GM23338 (cell line): ENCODE measurements around the gene COX4I1. TPM values are rescaled to one million over a fixed set of nuclear protein-coding genes. Genes with fewer than 3 reads are reported as not detected.

Source experiments
- ATAC-seq: fragments of 200-7000 bp; cut with Tn5 transposase; 3 replicates; pipeline ENCODE4 v1.9.1; 2020
- DNase-seq: peaks from one replicate; pipeline ENCODE4 v3.0.0-alpha.2; 2015; ENCODE audit warnings: low spot score
- H2AFZ ChIP-seq: fragments of 200-600 bp; sonication (generic); 2 replicates; pipeline ENCODE4 v1.8.0; 2016; ENCODE audit warnings: antibody characterized with exemption, mild to moderate bottlenecking, moderate library complexity
- H3F3A ChIP-seq: fragments of 200-600 bp; sonication (generic); replicated peaks from 2 replicates; pipeline ENCODE4 v1.8.0; 2017; ENCODE audit warnings: antibody characterized with exemption, mixed run types, low read depth
- H3K27ac ChIP-seq: fragments of 200-600 bp; sonication (generic); 2 replicates; pipeline ENCODE4 v1.6.1; 2016; ENCODE audit warnings: low read depth
- H3K27me3 ChIP-seq: fragments of 200-600 bp; sonication (generic); 2 replicates; pipeline ENCODE4 v1.8.0; 2016; ENCODE audit warnings: mild to moderate bottlenecking, mixed run types, moderate library complexity; ENCODE audit not compliant: insufficient read depth
- H3K36me3 ChIP-seq: fragments of 200-600 bp; sonication (generic); 2 replicates; pipeline ENCODE4 v1.8.0; 2016; ENCODE audit warnings: mild to moderate bottlenecking; ENCODE audit not compliant: insufficient read depth
- H3K4me1 ChIP-seq: fragments of 200-600 bp; sonication (generic); 2 replicates; pipeline ENCODE4 v1.8.0; 2016; ENCODE audit warnings: mild to moderate bottlenecking, moderate library complexity; ENCODE audit not compliant: insufficient read depth
- H3K4me2 ChIP-seq: fragments of 200-600 bp; sonication (generic); 2 replicates; pipeline ENCODE4 v1.7.1; 2017; ENCODE audit warnings: mixed run types
- H3K4me3 ChIP-seq: fragments of 200-600 bp; sonication (generic); 2 replicates; pipeline ENCODE4 v1.6.1; 2016; ENCODE audit warnings: mixed run types
- H3K79me2 ChIP-seq: fragments of 200-600 bp; sonication (generic); replicated peaks from 2 replicates; pipeline ENCODE4 v1.8.0; 2017; ENCODE audit warnings: mild to moderate bottlenecking; ENCODE audit not compliant: insufficient read depth
- H3K9me2 ChIP-seq: fragments of 200-600 bp; sonication (generic); 2 replicates; pipeline ENCODE4 v1.8.0; 2017; ENCODE audit not compliant: insufficient read depth
- H4K20me1 ChIP-seq: fragments of 200-600 bp; sonication (generic); replicated peaks from 2 replicates; pipeline ENCODE4 v1.8.0; 2017; ENCODE audit warnings: mild to moderate bottlenecking; ENCODE audit not compliant: insufficient read depth
- H3K27ac Mint-ChIP-seq: 2 replicates; pipeline ENCODE4 v1.8.0; 2020; ENCODE audit warnings: inconsistent platforms, mild to moderate bottlenecking, moderate library complexity, mixed read lengths
- H3K27me3 Mint-ChIP-seq: 3 replicates; pipeline ENCODE4 v1.8.0; 2022; ENCODE audit warnings: low read depth, mild to moderate bottlenecking, moderate library complexity, mixed read lengths, inconsistent platforms; ENCODE audit not compliant: insufficient read depth, poor library complexity
- H3K36me3 Mint-ChIP-seq: 3 replicates; pipeline ENCODE4 v1.8.0; 2021; ENCODE audit warnings: low read depth, mild to moderate bottlenecking, inconsistent platforms, moderate library complexity, mixed read lengths
- H3K4me1 Mint-ChIP-seq: 3 replicates; pipeline ENCODE4 v1.8.0; 2020; ENCODE audit warnings: mild to moderate bottlenecking, inconsistent platforms, mixed read lengths
- H3K4me3 Mint-ChIP-seq: 3 replicates; pipeline ENCODE4 v1.8.0; 2021; ENCODE audit warnings: moderate library complexity, mild to moderate bottlenecking, inconsistent platforms, mixed read lengths
- H3K9me3 Mint-ChIP-seq: 3 replicates; pipeline ENCODE4 v1.8.0; 2020; ENCODE audit warnings: moderate library complexity, mild to moderate bottlenecking, inconsistent platforms, mixed read lengths
- EZH2phosphoT487 ChIP-seq: fragments of 200-600 bp; sonication (generic); IDR thresholded peaks from one replicate; pipeline ENCODE4 v1.8.1; 2018; ENCODE audit warnings: antibody characterized with exemption; ENCODE audit not compliant: unreplicated experiment
- JUNB ChIP-seq: IDR thresholded peaks from one replicate; pipeline ENCODE4 v1.6.1; 2016; ENCODE audit warnings: antibody characterized with exemption; ENCODE audit not compliant: unreplicated experiment
- POLR2AphosphoS5 ChIP-seq: IDR thresholded peaks from 2 replicates; pipeline ENCODE4 v1.6.1; 2016; ENCODE audit warnings: antibody characterized with exemption, low read depth
- REST ChIP-seq: IDR thresholded peaks from one replicate; pipeline ENCODE4 v1.6.1; 2018; ENCODE audit warnings: antibody characterized with exemption; ENCODE audit not compliant: unreplicated experiment
- STAT1 ChIP-seq: IDR thresholded peaks from one replicate; pipeline ENCODE4 v1.6.1; 2016; ENCODE audit warnings: antibody characterized with exemption; ENCODE audit not compliant: unreplicated experiment
- ZNF331 ChIP-seq: fragments of 250-450 bp; sonication (Bioruptor Pico); IDR thresholded peaks from 2 replicates; pipeline ENCODE4 v1.5.0; 2020; ENCODE audit warnings: low read depth, mild to moderate bottlenecking, moderate library complexity
- polyA plus RNA-seq: library from polyadenylated mRNA; unstranded; fragments of >200 nt; fragmentation: Nextera tagmentation; extraction: Ambion mirVana; gene quantifications from 2 replicates; pipeline ENCODE4 v1.2.1, GENCODE V29; 2016
- total RNA-seq: library from RNA; depleted of rRNA; stranded (reverse); fragments of >200 nt; shearing (Covaris generic); gene quantifications from 2 replicates; pipeline ENCODE4 v1.2.3, GENCODE V29; 2014

COX4I1 gene
- total and polyA plus RNA-seq, 2 experiments from 2014 or later: 329 to 1,008 TPM

- 0 out of 2 replicates have a peak, but pooled peaks cover 3% of the 10 kb centered on the region for H3K79me2 ChIP-seq
- Mint-ChIP-seq H3K27ac (no peak overlapping the region), H3K4me1 (peaks cover 50% of the 10 kb centered on the region)
Measured at GRCh38 chr16:85750146-85750826, 49.2 kb upstream of the COX4I1 start.

GRCh38 chr16:85750827-85751697, 48.4 kb upstream of the COX4I1 start, which contains the start of gene C16orf74:
Gene C16orf74, minus strand, starts transcription at chr16:85751096. Its CDS starts 15,879 bp downstream, at chr16:85735217.
- no peaks in the 10 kb centered on the region for H3K9me2 ChIP-seq
- H4K20me1 ChIP-seq: no peaks in the 10 kb centered on the region; the same call in 1 of the 2 replicates
- H3K4me3 ChIP-seq: peak within 1 kb of the TSS; percentile 87
- Mint-ChIP-seq H3K36me3 (no peaks in the 10 kb centered on the region), H3K27me3 (peaks cover 37% of the 10 kb centered on the region), H3K9me3 (no peaks in the 10 kb centered on the region), H3K4me1 (peaks cover 46% of the 10 kb centered on the region), H3K4me3 (peak within 1 kb of the TSS; percentile 85), H3K27ac (no peak within 1 kb of the TSS)
- 0 out of 2 replicates have a peak, but pooled peaks cover 3% of the 10 kb centered on the region for H3K79me2 ChIP-seq
- H3K27me3 ChIP-seq: peaks cover 27% of the 10 kb centered on the region
- H3F3A ChIP-seq: peaks cover 3% of the 10 kb centered on the region; the same call in 1 of the 2 replicates
- peak within 1 kb of the TSS; percentile 93 for H2AFZ ChIP-seq
- H3K36me3 ChIP-seq: no peaks in the 10 kb centered on the region
- ATAC-seq (peak; percentile 45), DNase-seq (peak; percentile 69)
- no peak within 1 kb of the TSS for H3K27ac ChIP-seq
- no peak for TF ChIP-seq STAT1
- no peak for TF ChIP-seq EZH2phosphoT487
- TF ChIP-seq ZNF331 (CRISPR knock-in tag): no peak
- no peak for TF ChIP-seq REST
- peaks cover 45% of the 10 kb centered on the region for H3K4me1 ChIP-seq
- H3K4me2 ChIP-seq: peak within 1 kb of the TSS; percentile 95

More at GRCh38 chr16:85750146-85750826, 49.2 kb upstream of the COX4I1 start:
- no peaks in the 10 kb centered on the region for H3K9me2 ChIP-seq
- ATAC-seq (peak; percentile 21), DNase-seq (peak; percentile 69)
- no peak overlapping the region for H3K27ac ChIP-seq
- H3K27me3 ChIP-seq: peaks cover 27% of the 10 kb centered on the region
- peak overlapping the region; percentile 95 for H3K4me2 ChIP-seq
- Mint-ChIP-seq H3K9me3 (no peaks in the 10 kb centered on the region), H3K27me3 (peaks cover 41% of the 10 kb centered on the region), H3K36me3 (no peaks in the 10 kb centered on the region), H3K4me3 (peak overlapping the region; percentile 85)
- peak overlapping the region; percentile 87 for H3K4me3 ChIP-seq
- H4K20me1 ChIP-seq: no peaks in the 10 kb centered on the region; the same call in 1 of the 2 replicates
- peaks cover 3% of the 10 kb centered on the region; the same call in 1 of the 2 replicates for H3F3A ChIP-seq
- H3K36me3 ChIP-seq: no peaks in the 10 kb centered on the region
- H3K4me1 ChIP-seq: peaks cover 49% of the 10 kb centered on the region
- peak overlapping the region; percentile 93 for H2AFZ ChIP-seq
- TF ChIP-seq JUNB: no peak
- peak; percentile 56; the same call in 1 of the 2 replicates for TF ChIP-seq POLR2AphosphoS5
